Activated CD4-positive, CD25-positive, alpha-beta regulatory T cell treated with anti-CD3 and anti-CD28 coated beads, Interleukin-2, amount 50 U/mL, for 16 hours (primary cell): ENCODE data around the gene KRT74.

Experiments
- DNase-seq: peaks from one replicate; pipeline ENCODE4 v3.0.0-alpha.2; 2020; ENCODE audit warnings: low read depth, low spot score

KRT74 gene

DNA sequence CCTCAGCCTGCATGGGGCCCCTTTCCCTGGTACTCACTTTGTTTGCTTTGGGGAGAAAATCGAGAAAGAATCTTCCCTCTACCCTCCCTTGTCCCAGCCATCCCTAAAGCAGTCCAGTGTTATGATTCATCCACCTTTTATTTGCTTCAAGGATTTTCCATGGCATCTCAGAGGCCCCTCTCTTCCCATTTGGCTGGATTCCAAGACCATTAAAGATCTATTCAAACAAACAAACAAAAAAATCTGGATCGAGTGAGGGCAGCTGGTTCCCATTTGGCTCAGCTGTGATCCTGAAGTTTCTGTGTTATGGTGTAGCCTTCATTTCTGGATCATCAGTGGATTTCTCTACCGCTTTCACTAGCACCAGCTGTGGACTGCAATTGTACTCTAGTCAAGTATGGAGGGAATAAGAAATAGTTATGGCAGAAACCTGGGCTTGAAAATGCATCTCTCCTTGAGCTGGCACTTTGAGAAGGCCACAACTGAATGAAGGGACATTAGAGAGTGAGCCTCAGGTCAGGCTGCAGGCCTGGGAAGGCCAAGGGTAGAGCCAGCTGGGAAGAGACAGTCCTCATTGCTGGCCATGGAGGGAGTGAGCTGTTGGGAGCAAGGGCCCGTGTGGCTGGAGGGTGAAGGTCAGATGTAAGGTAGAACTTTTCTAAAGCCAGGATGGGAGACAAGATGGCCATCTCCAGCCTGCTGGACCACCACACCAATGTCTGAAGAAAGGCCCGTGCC, 34.4 kb downstream of the KRT74 start:
- DNase-seq: no peak

DNA sequence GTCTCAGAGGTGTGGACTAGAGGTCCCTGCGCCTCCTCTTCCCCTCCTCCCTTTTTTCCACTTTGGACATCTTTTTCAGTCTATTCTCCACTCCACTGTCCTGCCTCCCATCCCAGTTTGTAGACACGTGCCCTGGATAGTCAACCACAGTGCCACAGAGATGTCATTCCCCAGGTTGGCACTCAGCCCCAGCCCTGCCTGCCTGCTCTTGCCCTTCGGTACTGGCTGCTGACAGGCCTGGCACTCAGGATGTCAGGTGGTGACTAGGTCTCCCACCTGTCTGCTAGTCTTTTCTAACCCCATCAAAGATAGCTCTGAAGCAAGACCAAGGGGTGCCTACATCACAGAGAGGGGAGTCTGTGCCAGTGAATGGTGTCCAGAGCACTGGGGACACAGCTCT, 36.5 kb downstream of the KRT74 start:
- no peak for DNase-seq

DNA sequence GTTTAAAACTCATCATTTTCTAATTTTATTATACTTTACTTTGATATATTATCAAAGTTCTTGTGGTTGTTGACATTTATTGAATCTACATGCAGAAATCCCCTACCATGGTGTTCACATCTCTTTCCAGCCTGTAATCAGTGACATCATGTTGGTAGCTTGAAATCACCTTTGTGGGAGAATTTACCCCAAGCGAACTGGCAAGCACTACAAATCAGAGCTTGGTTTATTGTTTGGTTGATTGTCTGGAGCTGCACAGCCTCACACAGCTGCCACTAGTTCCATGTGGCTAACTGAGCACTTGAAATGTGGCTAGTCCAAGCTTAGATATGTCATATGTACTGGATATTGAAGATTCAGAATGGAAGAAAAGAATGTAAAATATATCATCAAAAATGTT, 38.1 kb downstream of the KRT74 start:
- DNase-seq: no peak

DNA sequence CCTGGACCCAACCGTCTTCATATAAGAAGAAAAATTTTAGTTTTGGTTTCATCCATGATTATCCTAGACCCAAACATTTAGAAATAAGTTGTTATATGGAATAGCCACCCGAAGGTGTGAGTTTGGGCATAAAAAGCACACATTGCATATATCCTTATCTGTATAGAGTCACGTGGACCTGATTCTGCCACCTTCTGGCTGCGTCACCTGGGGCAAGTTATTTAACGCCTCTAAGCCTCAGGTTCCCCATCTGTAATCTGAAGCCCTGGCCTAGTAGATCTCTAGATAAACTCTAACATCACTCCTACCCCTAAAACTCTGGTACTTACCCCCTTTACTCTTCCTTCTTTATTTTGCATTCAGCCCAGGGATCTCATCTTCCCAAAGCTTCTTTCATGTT, 39.2 kb downstream of the KRT74 start:
- DNase-seq: no peak

DNA sequence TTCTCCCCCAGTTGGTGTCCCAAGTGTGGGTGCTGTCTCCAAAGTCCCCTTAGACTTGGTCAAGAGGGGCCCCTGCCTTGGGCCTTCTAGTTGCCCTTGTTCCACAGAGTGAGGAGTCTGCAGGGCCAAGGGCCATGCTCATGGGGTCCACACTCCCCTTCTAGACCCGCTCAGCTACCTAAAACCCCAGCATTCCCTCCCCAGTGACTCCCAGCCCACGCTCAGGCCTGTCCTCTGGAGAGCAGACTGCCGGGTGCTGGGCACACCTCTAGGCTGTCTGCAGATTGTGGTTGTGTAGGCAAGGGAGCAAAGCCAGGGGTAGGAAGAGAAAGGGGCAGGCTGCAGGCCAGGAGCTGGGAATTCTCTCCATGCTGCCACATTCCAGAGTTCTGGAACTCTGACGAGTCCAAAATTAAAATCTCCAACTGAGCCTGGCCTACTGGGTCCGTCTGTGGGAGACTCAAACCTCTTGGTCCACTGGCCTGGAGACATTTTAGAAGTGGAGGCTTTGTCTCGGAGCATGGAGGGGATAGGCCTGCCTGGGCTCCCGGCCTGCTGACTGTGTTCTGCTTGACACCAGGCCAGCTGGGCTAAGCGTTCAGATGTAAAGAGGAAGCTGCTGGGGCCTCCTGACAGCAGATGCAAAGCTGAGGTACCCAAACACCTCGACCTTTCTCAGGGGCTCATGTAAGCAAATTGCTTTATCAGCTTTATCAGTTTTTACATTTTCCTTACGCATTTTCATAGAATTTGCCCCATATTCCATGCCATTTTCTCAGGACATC, 39.8 kb downstream of the KRT74 start:
- DNase-seq: no peak

DNA sequence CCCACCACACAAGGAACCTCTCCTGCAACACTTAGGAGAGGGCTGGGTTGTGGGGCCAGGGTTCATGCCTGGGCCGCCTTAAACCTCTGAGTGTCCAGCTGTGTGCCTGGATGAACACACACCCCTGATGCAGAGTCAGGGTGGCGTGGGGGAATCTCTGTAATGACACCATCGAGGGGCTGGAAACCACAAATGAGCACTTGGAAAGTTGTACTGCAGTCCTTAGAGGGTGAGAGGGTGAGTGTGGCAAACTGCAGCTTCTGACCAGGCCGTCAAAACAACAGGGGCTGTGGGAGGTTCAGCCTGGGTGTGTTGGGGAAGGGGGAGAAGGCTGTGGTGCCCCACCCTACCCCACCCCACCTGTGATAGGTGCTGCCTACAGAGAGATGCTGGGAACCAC, 41.0 kb downstream of the KRT74 start:
- no peak for DNase-seq

DNA sequence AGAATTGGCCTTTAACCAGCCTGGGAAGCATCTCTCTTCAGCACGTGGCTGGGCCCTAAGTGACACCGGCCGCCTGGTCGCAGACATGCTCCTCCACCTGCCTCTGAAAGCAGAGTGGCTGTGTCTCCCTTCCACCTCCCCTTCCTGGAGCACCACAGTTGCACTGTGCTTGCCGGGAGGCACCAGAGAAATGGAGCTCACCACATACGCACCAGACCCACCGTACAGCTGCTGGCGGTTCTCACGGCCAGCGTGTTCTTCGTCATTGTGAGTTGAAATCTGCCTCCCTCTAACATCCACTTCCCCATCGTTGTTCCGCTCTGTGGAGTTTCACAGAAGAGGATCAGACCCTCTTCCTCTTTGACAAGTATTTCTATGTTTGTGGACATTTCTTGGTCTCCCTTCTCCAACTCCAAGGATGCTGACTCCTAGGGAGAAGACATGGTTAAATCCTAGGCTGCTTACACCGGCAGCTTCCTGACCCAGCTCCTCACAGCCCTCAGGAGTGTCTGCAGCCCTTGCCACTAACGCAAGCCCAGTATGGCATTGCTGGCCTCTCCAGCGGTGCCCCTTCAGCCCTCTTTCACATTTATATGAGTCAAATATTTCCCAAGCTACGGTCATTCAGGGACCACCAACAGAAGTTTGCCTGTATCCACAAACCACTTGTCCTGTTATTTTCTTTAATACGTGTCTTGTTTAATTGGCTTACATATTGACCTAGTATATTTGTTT, 41.9 kb downstream of the KRT74 start:
- DNase-seq: no peak

DNA sequence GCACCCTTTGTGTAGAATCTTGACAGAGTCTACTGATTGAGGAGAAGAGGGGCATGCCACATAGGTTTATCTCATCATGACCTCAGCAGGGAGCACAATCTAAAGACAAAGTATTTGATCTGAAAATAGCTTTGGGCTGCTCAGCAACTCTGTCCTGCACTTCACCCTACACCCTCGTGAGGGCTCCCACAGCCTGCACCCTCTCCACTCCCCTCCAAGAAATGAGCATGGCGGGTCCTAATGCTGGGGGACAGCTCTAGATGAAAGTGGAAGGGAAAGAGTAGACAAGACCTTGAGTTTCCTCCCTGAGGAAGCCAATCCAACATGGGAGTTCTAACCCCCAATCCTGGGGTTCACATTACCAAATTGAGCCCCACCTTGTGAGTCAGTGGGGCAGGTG, 42.7 kb downstream of the KRT74 start:
- no peak for DNase-seq

DNA sequence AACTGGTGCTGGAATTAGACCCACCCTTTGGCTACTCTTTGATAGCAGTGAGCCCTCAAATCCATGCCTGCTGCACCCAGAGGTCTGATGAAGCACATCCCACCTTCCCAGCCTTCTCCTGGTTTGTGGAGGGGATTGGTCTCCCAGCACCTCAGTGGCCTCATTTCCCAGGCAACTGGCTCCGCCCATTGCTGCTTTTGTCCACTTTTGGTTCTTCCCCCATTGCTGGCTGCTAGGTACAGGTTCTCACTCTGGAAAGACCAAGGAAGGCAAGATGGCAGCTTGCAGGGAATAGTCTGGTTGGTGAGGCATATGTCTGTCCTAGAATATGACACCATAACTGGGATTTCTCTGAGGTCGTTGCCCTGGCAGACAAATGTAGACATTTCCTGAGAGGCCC, 43.3 kb downstream of the KRT74 start:
- no peak for DNase-seq

DNA sequence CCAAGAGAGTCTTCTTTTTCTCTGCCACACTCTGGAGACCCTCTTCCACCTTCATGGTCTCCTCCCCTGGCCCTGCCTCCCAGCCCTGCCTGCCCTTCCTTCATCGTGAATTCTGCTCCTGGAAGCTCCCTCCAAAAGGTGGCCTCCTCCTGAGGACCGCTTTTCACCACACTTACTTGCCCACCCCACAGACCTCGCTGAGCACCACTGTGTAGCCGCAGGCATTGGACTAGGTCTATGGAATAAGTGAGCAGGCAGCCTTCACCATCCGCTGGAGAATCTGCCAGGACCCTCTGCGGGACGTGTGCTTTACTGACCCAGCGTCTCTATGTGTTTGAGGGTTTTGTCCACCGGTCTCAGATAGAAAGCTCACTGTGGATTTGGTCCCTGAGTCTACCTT, 43.8 kb downstream of the KRT74 start:
- no peak for DNase-seq

DNA sequence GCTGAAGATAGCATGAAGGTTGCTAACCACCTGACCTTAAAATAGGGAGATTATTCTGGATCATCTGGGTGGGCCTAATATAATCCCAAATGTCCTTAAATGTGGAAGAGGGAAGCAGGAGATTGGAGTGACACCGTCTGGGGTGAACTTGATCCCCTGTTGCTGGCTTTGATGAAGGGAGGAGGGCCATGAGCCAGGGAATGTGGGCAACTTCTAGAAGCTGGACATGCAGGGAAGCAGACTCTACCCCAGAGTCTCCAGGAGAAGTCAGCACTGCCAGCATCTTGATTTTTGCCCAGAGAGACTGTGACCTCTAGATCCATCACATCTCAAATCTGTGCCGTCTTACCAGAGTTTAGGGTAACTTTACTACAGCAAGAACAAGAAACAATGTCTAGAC, 44.2 kb downstream of the KRT74 start:
- no peak for DNase-seq

DNA sequence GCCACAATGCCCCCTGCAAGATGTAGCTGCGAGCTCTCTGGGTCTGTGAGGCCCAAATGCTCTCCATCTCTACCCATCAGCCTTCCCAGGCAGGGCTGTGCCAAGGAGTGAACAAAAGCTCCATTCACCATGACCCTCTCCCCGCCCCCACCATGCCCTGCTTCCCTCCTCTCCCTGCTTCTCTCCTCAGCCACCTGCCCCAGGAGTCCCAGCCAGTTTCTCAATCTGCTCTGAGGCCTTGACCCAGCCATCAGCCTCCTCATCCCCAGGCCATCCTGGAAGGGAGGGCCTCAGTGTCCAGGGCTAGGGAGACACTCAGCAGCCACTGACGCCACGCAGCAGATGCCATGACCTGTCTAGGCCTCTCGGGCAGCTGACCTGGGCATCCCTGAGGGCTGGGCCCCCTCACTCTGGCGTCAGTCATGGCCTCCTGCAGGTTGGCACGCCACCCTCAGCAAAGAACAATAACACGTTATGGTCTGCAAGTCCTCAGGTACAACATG, 45.0 kb downstream of the KRT74 start:
- DNase-seq: no peak

DNA sequence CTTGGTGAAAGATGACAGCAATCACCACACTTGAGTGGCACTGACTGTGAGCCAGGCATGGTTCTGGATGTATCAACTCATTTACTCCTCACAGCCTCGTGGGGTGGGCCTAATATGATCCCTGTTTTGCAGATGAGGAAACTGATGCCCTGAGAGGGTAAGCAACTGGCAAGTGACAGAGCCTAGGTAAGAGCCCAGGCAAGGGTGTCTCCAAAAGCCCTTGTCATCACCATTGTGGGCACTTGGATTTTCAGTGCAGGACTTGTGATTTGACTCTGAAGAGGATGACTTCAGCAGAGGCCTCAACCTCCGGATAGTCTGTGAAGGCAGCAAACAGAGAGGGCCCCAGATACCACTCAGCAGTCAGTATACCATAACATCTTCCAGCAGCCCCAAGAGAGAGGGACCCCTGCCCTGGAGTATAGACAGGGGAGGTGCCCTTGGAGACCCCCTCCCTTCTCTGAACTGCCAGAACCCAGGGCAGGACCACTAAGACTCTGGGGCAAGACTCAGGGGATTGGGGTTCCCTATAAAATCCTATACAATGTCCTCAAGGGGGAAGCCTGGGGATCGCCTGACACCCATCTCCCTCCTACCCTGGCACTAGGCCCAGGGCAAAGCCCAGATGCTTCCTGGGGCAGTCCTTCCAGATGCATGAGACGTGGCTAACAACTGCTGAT, 46.4 kb downstream of the KRT74 start:
- no peak for DNase-seq

DNA sequence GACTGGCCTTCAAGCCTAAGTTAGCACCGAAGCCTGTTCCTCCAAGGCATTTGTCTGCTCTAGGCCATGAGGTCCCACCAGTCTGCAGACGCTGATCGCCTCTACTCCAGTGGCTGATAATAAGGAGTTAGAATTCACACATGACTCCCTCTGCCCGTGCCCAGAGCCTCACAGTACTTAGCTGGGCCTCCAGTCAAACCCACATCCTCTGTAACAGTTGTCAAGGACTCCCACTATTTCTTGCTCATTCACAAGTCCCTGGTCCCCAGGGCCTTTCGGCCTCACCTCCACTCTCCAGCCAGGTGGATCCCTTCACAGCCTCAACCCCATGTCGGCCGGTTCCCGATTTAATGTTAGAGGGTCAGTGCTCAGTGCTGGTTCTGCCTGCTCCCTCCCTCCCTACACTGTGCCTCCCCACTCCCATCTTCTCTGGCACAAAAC, 47.1 kb downstream of the KRT74 start:
- DNase-seq: no peak

DNA sequence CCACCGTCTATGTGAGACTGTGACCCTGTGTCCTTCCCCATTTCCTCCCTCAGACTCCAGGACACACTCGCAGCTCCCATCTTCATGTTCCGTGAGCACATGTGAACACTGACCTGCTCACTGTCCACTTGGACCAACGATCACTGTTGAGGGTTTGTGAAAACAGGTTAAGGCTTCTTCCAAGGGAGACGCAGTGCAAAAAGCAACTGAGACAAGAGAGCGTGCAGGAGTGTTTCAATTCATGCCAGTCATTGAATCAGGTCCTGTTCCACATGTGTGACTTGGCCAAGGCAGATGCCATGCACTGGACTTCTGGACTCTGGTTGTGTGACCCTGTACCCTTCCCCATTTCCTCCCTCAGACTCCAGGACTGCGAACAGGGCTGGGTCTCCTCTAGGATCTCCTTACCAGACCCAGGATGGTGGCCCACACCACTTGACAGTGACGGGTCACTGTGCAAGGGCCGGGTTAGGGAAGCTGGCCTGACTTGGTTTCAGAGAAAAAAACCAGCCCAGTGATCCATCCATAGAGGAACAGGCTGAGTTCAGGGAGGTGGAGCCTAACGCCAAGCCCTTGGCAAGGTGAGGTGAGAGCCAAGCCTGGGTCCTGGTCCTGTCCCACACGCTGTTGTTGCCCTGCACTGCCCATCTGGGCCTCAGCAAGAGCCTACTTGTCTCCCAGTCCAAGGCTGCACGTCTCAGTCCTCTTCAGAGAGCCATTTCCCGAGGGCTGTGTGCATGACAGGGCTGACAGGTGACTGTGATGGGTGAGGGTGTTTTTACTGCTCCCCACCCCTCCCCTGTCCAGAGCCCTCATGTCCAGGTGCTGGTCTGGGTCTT, 47.8 kb downstream of the KRT74 start:
- DNase-seq: no peak

DNA sequence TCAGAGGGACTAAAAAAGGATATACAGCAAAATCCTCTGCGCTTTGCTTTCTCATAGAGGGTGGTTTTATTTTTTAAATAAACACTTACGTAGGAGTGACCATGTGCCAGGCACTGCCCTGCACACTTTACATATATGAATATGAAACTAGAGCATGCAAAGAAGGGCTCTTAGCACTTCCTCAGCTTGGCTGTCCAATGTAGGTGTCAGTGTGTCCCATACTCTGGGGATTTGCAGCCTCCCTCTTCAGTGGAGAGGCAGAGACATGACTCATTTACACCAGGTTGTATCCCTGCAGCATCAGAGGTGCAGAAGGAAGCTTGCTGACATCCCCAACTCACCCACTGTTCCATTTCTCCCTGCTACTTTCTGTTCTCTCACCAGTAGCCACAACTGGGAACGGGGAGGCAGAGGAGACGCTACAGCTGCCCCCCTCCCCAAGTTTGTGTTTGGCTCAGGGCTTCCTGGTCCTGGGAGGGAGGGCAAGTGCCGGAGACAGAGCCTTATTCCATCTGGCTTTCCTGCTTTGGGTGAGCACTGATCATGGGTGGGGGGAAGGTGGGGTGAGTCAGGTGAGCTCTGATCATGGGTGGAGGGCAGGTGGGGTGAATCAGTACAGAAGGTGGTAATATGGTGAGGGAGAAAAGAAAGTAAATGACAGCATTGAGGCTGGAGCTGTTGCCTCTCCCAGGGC, 48.6 kb downstream of the KRT74 start:
- DNase-seq: no peak

DNA sequence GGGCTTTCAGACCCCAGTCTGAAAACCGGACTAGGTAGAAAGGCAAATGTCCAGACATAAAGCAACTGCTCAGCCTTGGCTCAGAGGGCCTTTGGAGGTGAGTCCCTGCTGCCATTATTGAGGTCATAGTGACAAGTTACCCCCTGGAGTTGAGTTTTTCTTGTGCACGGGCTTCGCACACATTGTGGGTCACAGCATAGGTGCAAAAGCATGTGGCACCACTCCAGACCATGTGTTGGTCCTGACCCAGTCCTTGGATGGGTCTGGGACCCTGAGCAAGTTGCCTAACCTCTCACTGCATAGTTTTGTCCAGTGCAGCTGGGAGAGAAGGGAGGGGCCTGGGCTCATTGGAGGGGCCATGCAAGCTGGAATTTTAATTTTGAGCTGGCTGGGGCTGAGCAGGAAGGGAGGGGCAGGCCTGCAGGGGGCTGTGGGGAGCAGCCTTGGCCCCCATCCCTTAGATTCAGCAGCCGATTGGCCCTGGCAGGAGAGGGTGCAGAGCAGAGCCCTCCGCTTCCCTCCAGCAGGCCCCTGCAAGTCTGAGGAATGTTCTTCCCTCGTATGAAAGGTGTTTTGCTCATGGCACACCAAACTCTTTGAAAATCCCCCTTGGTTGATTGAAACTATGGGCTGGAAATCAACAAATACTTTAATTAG, 49.3 kb downstream of the KRT74 start:
- DNase-seq: no peak

DNA sequence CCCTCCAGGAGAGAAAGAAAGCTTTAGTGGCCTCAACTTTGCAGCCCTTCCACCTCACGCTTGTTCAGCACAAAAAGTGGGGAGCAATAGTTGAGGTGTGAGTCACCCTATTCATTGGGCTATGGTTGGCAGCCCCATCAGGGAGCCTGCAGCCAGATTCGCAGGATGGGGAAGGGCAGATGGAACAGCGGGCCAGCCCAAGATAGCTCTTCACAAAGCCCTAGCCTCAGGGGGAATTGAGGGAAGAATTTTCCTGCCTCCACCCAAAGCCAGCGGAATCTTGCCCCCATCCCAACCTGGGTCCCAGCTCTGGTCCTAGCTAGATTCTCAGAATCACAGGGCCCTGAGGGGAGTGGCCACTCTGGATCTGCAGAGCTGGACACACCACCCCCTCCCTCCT, 49.8 kb downstream of the KRT74 start:
- DNase-seq: no peak

DNA sequence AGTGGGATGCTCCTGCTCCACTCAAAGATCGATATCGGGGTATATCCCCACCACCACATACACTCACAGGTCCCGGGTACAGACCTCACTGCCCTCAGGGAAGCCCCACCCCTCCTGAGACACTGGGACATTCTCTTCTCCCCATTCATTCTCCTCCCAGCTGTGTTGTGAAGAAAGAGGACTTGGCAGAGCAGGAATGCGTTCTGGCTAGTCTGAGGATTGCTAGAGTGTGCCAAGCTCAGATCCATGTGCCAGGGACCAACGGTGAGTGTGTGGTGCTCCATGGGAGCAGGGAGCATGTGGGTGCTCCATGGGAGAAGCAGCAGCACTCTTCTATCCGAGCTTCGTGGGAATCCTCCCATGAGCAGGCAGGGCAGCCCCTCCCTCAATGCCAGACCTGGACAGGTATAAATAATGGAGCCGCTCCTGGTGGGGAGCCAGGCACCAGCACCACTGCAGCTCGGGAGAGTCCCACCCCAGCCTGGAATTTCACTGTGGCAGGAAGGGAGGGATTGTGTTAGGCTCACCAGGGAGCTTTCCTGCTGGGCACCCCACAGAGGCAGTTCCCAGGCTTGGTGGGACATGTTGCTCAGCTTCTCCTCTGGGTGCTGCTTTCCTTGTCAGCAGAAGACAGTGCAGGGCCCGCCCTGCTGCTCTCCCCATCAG, 51.2 kb downstream of the KRT74 start:
- DNase-seq: no peak
